ENCODE data around the gene MAP4K5.

Gene MAP4K5

GRCh38 chr14:50397390-50398188, 134.8 kb downstream of the MAP4K5 start:
- no peak for DNase-seq

GRCh38 chr14:50396631-50397389, 135.6 kb downstream of the MAP4K5 start, which contains the start of gene CDKL1:
Gene CDKL1, minus strand, starts transcription at chr14:50396881. Its CDS starts 1,013 bp downstream, at chr14:50395868.
- peak; percentile 24 for DNase-seq

GRCh38 chr14:50395448-50395847, 136.9 kb downstream of the MAP4K5 start:
- DNase-seq, result no peak

GRCh38 chr14:50394713-50395112, 137.7 kb downstream of the MAP4K5 start:
- no peak for DNase-seq

GRCh38 chr14:50389668-50390441, 142.5 kb downstream of the MAP4K5 start:
- DNase-seq, result no peak

- no peak for DNase-seq
Observed at GRCh38 chr14:50388256-50388931, 144.0 kb downstream of the MAP4K5 start.

- DNase-seq, result no peak
Observed at GRCh38 chr14:50387548-50387947, 144.8 kb downstream of the MAP4K5 start.

- DNase-seq, result no peak
Observed at GRCh38 chr14:50383618-50384225, 148.6 kb downstream of the MAP4K5 start.

- DNase-seq, result no peak
Observed at GRCh38 chr14:50381823-50382287, 150.5 kb downstream of the MAP4K5 start.

GRCh38 chr14:50381008-50381407, 151.4 kb downstream of the MAP4K5 start:
- DNase-seq, result no peak

GRCh38 chr14:50380455-50380854, 151.9 kb downstream of the MAP4K5 start:
- DNase-seq, result no peak

- DNase-seq, result no peak
Observed at GRCh38 chr14:50379563-50379962, 152.8 kb downstream of the MAP4K5 start.

- no peak for DNase-seq
Observed at GRCh38 chr14:50377550-50378085, 154.8 kb downstream of the MAP4K5 start.

- DNase-seq, result no peak
Observed at GRCh38 chr14:50375760-50376159, 156.6 kb downstream of the MAP4K5 start.

- no peak for DNase-seq
Observed at GRCh38 chr14:50373959-50374358, 158.4 kb downstream of the MAP4K5 start.

GRCh38 chr14:50371546-50371945, 160.8 kb downstream of the MAP4K5 start:
- no peak for DNase-seq
